ENCODE results near the gene ARID3C. TPM values are rescaled to one million over a fixed set of nuclear protein-coding genes. Genes with fewer than 3 reads are reported as not detected.

ARID3C gene
- total RNA-seq, 1 experiment from 2014 or later = 0.26 TPM

DNA sequence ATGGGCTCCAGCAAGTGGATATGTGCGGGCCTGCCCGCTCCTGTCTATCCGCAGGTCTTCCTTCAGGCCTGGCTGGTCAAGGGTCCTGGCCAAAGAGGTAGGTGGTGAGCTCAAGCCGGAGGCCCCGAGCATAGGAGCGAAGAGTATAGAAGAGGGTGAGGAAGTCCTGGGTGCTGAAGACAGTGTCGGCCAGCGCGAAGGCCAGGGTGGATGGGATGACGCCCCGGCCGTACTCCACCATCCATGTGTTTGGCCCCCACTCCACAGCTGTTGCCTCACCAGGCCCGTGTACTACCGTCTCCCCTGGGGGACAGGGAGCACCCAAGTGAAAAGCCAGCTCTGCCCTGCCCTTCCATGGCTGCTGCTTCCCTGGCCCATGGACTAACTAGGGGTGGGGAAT lies 6.7 kb upstream of the ARID3C start:
- DNase-seq (ENCODE audit: low read depth, low spot score) = no peak
- in situ Hi-C loops (cut with HindIII; ENCODE audit: low pct_unique_long_range_greater_than_20kb, low sequenced_read_pairs) = no loop called here

DNA sequence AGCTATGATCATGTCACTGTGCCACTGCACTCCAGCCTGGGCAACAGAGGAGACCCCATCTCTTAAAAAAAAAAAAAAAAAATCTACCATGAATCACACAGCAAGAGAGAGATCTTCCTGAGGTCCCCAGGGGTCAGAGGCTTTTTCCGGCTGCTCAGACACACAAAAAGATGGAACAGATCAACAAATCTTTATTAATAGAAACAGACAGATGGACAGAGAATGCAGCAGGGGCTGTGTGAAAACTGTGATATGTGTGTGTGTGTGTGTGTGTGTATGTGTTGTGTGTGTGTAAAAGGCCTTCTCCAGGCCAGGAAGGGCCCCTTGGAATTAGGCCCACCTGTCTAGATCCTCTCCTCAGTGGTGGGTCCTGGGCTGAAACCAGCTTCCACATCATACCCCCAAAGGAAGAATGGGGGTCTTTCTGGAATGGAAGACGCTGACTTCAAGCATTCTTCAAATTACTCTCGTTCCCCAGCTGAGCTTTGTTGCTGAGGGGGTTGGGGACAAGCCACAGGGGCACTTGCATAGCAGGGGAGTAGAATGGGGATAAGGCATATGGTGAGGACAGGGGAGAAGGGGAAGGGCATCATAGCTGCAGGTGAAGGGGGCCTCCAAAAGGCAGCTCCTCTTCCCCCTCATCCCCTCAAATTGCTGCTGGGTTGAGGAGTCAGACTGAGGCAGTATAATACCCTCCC lies 5.8 kb upstream of the ARID3C start:
- no peak for DNase-seq (ENCODE audit: low read depth, low spot score)
- in situ Hi-C loops (cut with HindIII; ENCODE audit: low pct_unique_long_range_greater_than_20kb, low sequenced_read_pairs) = no loop called here

DNA sequence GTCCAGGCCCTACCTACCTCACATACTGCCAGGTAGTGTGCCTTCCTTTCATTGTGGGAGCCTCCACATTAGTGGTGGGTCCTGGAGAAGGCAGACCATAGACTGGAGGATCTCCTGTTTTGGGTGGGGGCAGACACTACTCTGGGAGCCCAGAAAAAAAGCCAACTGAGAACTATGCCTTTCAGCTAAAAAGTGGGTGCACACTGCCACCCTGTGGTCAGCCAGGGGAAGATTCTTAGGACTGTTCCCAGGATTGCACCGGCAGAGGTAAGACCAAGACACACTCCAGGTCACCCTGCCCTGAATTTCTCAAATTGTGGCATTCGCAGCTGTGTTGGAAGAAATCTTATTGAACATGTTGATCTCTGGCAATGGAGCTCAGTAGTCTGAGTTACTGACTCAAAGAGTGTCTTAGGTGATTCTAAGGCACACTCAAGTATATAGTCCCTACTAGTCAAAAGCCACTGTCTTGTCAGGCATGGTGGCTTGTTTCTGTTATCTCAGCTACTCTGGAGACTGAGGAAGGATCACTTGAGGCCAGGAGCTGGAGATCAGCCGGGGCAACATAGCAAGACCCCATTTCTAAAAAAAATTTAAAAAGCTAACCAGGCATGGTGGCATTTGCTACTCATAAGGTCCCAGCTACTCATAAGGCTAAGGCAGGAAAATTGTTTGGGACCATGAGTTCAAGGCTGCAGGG lies 5.1 kb upstream of the ARID3C start:
- in situ Hi-C loops (cut with HindIII; ENCODE audit: low pct_unique_long_range_greater_than_20kb, low sequenced_read_pairs) = no loop called here
- peak; percentile 73 for DNase-seq (ENCODE audit: low read depth, low spot score)

DNA sequence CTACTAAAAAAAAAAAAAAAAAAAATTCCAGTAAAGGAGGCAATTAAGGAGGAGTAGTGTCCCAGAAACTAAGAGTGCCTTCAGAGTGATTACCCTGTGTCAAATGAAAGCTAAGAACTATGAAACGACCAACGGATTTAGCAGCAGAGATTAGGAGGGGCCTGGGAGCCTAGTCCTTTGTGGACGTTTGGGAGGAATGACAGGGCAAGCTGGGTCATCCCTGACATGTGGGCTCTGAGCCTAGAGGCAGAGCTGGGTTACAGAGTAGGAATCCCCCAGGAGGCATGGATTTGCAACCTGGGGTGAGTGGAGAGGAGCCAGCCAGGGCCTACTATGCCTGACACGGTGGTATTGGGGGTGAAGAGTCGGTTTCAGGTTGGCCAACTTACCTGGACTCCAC lies 4.3 kb upstream of the ARID3C start:
- in situ Hi-C loops (cut with HindIII; ENCODE audit: low pct_unique_long_range_greater_than_20kb, low sequenced_read_pairs) = no loop called here
- DNase-seq (ENCODE audit: low read depth, low spot score) = no peak

DNA sequence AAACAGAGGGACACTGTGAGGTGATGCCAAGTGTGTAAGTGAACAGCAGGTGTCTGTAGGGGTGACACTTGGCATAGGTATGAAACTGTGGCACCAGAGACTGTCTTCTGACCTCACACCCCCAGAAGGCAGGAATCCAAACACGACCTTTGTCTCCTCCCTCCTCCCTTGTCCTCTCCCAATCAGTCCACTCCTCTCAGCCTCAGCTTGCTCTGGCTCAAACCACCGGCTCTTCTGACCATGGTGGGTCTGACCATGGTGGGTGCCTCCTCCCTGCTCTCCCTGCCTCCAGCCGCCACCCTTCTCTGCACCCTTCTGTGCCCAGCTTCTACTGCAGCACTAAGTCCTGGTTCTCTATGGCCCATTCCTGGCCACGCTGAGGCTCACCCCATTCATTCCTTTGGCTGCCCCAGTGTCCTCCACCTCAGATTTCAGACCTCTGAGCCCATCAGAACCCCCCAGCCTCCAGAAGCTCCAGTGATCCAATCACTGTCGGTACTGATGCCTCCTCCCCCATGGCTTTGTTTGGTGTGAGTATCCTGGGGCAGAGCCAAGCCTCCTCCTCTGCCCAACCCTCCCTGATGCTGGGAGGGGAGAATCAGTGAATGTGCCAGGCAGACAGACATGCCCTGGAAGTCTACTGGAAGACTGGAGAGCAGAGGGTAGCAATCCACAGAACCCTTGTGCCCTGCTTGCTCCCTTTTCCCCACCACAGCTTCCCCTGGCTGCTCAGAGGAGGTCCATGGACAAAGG lies 1.7 kb upstream of the ARID3C start:
- DNase-seq (ENCODE audit: low read depth, low spot score) = no peak
- in situ Hi-C loops (cut with HindIII; ENCODE audit: low pct_unique_long_range_greater_than_20kb, low sequenced_read_pairs) = no loop called here

DNA sequence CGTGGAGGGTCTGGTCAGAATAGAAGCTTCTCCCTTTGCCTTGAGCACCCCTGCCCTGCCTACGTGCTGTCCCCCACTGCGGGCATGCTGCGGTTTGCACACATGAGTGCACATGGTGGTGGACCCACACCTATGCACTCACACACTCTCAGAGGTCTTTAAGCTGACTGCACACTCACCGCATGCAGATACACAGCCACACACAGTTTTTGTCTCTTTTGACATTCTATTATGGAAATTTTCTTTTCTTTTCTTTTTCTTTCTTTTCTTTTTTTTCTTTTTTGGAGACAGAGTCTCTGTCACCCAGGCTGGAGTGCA lies 584 bp upstream of the ARID3C start:
- in situ Hi-C loops (cut with HindIII; ENCODE audit: low pct_unique_long_range_greater_than_20kb, low sequenced_read_pairs) = no loop called here
- no peak for DNase-seq (ENCODE audit: low read depth, low spot score)

DNA sequence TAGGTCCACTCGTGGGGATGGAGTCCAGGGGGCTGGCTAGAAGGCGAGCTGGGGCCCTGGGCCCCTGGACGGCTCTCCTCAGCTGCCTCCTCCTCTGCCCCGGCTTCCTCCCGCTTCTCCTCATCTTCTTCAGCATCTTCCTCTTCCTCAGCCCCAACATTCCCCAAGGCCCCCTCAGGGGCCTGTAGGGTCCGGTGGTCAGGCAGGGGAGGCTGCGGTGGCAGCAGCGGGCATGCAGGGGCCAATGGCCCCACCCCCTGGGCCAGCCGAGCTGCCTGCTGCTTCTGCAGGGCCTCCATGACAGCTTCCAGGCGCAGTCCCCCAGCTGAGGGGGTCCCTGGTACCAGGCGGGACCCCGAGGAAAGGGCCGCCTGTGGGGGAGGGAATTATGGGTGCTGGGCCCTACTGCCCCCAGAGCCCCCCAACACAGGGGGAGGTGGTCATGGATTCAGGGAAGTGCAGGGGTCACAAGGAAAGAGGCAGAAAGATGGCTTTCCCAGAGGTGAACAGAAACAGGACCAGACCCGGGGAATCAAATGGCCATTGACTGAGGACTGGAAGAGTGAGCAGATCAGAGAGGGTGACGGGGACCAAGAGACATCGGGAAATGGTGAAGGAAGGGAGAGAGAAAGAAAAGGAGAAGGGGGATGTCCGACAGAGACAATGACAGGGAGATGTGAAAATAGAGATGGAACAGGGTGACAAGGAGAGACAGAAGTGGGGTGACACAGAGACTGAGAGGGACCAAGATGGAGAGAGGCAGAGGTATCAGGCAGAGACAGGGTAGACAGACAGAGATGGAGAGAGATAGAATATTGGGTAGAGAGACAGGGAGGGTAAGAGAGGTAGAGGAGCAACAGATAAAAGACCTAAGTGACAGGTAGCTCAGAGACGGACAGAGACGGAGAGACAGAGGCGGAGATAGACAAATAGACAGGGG lies 880 bp downstream of the ARID3C start:
- in situ Hi-C loops (cut with HindIII; ENCODE audit: low pct_unique_long_range_greater_than_20kb, low sequenced_read_pairs) = no loop called here
- no peak for DNase-seq (ENCODE audit: low read depth, low spot score)

DNA sequence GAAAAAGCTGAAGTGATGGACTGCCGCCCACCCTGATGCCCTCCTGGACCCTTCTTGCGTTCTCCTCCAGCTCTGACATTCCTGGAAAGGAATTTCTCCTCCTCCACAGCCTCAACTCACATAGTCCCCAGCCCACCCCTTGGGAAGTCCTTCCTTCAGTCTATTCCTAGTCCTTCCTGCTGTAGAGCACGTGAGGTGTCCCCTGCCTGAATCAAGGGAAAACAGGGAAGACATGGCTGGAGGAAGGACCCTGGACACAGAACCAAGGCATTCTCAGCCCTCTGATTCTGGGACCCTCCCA lies 3.7 kb downstream of the ARID3C start:
- no peak for DNase-seq (ENCODE audit: low read depth, low spot score)
- in situ Hi-C loops (cut with HindIII; ENCODE audit: low pct_unique_long_range_greater_than_20kb, low sequenced_read_pairs) = no loop called here

DNA sequence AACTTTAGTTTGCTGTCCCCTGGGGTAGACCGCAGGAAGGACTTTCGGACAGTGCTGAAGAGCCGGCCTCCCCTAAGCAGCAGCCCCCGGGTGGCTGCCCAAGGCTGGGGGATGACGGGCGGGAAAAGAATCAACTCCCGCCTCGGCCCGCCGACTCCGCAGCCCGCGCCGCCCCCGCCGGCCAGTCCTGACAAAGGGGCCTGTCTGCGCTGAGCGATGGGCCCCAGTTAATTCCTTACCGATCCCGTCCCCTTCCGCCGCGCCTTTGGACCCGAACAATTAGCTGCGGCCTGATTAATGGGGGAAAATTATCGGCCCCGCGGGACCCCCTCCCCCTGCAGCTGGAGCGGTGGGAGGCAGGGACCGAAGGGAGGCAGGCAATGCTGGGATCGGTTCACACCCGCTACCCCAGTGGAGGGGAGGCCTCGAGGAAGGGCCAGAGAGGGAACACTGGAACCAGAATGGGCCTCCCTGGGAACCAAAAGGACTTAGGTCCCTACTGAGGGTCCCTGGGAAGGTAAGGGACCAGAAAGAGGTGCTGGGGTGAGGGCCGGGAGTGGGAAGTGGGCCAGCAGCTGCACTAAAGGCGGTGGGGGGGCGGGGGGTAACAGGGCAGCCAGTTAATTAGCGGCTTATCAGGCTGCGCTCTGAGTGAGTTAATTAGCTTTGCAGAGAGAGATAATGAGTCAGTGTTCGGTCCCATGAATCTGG lies 4.2 kb downstream of the ARID3C start:
- no peak for DNase-seq (ENCODE audit: low read depth, low spot score)
- in situ Hi-C loops (cut with HindIII; ENCODE audit: low pct_unique_long_range_greater_than_20kb, low sequenced_read_pairs) = no loop called here

DNA sequence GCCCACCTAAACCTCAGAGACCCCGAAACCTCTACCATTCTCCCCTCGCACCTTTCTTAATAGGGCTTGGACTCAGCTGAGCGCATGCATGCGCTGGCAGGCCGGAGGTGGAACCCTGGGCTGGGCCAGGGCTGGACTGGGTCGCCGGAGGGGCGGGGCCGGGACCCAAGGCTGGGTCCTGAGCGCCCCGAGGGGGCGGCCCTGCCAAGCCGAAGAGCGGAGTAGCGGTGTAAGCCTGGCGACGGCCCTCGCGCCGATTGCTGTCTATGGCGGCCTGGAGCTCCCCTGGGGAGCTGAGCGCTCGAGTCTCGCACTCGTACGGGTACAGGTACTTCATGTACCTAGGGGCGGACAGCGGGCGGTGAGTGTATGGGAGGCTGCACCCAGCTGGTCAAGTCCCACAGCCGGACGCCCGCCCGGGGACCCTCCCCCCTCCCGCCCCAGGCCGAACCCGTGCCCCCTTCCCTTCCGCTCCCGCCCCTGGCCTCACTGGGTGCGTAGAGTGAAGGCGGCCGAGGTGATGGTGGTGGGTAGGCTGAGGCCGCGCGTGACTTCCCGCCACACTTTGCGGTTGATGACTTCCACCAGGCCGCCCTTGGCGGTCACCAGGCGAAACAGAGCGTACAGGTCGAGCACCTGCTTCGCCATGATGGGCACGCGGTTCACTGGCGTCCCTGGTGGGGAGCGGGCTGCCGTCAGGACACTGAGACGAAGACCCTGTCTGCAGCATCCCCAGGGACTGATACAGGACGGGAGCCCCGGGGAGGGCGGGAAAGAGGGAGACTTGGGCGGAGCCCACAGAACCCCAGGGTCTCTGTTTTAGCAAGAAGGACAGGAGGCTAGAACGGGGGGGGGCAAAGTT lies 5.3 kb downstream of the ARID3C start:
- in situ Hi-C loops (cut with HindIII; ENCODE audit: low pct_unique_long_range_greater_than_20kb, low sequenced_read_pairs) = no loop called here
- no peak for DNase-seq (ENCODE audit: low read depth, low spot score)

DNA sequence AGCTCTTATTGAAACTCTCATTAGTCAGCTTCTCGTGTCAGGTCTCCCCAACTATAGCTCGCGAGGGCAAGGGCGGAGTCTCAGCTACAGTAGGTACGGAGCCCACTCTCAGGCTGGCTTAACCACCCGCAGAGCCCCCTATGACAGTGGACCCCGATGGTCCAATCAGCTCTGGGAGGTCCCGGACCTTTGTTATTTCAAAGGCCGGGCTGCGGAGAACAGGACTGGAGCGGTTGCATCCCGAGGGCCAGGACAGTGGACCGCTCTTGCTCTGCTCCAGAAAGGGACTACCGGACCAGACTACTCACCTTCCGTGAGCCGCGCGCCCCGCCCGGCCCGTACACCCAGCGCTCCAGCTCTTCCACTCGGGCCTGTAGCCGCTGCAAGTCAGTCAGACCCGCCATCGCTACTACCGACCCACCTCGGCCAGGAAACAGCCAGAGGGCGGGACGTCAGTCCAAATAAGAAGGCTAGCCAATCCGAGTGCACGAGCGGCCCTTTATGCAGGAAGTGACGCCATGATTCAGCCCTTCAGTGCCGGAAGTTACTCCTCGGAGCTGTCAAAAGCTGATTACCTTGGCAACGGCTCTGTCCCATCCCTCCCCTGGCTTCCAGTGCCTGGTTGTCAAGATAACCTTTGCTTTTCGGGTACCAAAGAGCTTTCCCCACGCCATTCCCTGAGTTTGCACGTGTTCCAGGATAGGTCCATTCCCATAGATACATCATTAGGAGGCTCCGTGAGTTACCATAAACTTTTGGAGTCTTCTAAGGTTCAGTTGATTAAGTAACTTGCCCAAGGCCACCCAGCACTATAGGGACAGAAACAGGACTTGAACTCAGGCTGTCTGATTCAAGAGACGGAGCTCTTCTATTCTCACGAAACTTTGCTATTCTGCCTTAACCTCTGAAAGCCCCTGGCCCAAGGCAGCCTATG lies 8.5 kb downstream of the ARID3C start, which contains the start of gene DCTN3:
Gene DCTN3, minus strand, starts transcription at position 435 of the 934 bp plus-strand sequence. Its CDS starts 31 bp downstream, at position 404.
- peak; percentile 94 for DNase-seq (ENCODE audit: low read depth, low spot score)

DNA sequence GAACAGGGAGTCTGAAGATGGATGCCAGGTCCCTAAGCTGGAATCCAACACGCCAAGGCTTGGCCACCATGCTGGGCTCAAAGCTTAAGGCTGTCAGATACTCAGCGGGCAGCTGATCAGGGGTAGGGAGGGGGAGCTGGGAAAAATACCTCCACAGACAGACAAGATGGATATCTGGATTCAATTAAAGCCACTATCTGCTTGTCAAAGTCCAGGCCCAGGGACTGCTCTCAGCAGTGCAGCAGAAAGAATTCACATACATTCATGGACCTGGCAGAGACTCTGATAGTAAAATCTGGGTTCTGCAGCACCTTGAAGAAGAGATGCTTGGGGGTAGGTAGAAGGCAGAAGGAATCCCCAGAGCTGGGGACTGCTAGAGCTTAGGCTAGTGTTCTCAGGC lies 13.7 kb downstream of the ARID3C start:
- DNase-seq (ENCODE audit: low read depth, low spot score) = no peak
- in situ Hi-C loops (cut with HindIII; ENCODE audit: low pct_unique_long_range_greater_than_20kb, low sequenced_read_pairs) = no loop called here

More for the DNA sequence above, 8.5 kb downstream of the ARID3C start, which contains the start of gene DCTN3:
- in situ Hi-C loops (cut with HindIII; ENCODE audit: low pct_unique_long_range_greater_than_20kb, low sequenced_read_pairs) = no loop called here

DNA sequence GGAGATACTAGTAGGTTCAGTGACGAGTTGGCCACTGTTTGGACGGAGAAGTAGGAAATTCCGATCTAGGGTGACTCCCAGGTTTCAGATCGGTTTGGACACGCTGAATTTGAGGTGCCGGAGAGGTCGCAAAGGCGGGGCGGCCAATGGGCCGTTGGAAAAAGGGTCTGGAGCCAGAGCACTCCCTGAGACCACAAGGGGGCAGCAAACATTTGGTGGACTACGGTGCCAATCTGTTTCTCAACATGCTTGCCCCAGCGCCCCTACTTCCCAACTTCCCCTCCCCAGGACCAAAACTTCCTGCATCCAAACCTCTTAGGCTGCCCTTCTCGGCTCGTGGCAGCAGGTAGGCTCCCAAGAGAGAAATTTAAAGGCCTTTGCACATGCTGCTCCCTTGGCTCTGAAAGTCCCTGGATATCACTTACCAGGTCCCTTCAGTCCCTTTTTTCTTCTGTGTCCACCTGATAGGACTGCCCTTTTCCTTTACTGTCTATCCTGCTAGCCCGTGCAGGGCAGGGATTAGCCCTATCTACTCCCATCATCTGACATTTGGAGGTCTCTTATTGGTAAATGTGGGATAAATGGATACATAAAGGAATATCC lies 16.0 kb downstream of the ARID3C start:
- in situ Hi-C loops (cut with HindIII; ENCODE audit: low pct_unique_long_range_greater_than_20kb, low sequenced_read_pairs) = no loop called here
- peak; percentile 79 for DNase-seq (ENCODE audit: low read depth, low spot score)

DNA sequence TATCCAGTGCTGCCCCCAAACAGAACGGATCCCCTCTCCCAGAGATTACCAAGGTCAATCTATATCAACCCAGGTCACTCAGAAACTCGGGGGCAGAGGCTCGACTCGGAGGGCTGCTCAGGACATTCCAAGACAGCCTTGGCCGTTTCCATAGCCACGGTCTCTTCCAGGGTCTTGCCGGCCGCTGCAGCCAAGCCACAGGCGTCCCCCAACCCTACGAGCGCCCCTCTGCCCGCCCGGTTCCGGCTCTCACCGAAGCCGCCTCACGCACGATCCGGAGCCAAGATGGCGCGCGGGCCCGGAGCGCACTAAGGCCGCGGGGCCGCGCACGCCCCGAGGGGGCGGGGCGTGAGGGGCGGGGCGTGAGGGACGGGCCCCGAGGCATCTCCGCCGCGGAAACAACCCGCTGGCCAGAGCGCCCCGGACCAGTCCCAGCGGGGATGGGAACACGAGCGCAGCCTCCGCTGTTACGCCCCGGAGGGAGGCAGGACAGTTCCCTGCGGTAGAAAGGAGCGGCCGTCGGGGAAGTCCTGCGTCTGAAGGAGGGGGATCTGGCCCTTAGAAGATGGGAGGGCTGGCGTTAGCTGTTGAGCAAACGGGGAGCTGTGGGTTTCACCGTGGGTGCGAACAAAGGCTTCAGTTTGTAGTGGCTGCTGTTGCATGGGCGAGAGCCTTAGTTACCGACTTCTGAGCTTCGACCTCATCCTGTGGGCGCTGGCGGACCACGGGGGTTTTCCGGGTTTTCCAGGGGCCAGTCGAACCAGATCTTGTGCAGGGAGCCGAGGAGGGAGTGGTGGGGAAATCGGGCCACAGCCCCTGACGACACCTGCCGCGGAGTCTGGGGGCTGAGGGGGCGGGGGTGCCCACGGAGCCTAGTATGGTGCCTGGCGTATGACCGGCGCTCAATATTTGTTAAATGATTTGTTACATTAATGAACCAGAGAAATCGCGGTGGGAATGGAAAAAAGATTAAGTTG lies 16.8 kb downstream of the ARID3C start, which contains the start of gene RPP25L:
Gene RPP25L, minus strand, starts transcription at position 287 of the 977 bp plus-strand sequence. CDS start 801 bp downstream, outside the sequence.
- in situ Hi-C loops (cut with HindIII; ENCODE audit: low pct_unique_long_range_greater_than_20kb, low sequenced_read_pairs) = no loop called here
- peak; percentile 70 for DNase-seq (ENCODE audit: low read depth, low spot score)

Measured in SK-MEL-5 (cell line).